RWPE2 (cell line): ENCODE measurements around the gene COG6.
A peak's percentile ranks its signal among the peaks of the same experiment; 100 is the strongest.

Experiments
- ATAC-seq: fragments of 200-7000 bp; cut with Tn5 transposase; 3 replicates; pipeline ENCODE4 v1.9.1; 2021; ENCODE audit warnings: low read depth
- DNase-seq: peaks from one replicate; pipeline ENCODE4 v3.0.0-alpha.2; 2020; ENCODE audit warnings: low spot score
- H3K27ac ChIP-seq: fragments of 450-650 bp; 2 replicates; pipeline ENCODE4 v1.5.1; 2017; ENCODE audit warnings: mild to moderate bottlenecking; ENCODE audit not compliant: poor library complexity, severe bottlenecking
- H3K27me3 ChIP-seq: fragments of 250-450 bp; sonication (Bioruptor Pico); 2 replicates; pipeline ENCODE4 v1.5.1; 2021; ENCODE audit warnings: mild to moderate bottlenecking, moderate library complexity; ENCODE audit not compliant: insufficient read depth, poor library complexity, severe bottlenecking
- H3K36me3 ChIP-seq: fragments of 250-450 bp; sonication (Bioruptor Pico); 2 replicates; pipeline ENCODE4 v1.5.1; 2020; ENCODE audit warnings: low read depth, mild to moderate bottlenecking, moderate library complexity
- H3K4me1 ChIP-seq: fragments of 250-450 bp; sonication (Bioruptor Pico); 2 replicates; pipeline ENCODE4 v1.5.1; 2021; ENCODE audit warnings: mild to moderate bottlenecking, moderate library complexity; ENCODE audit not compliant: insufficient read depth, poor library complexity, severe bottlenecking
- H3K4me3 ChIP-seq: fragments of 250-450 bp; sonication (Bioruptor Pico); 2 replicates; pipeline ENCODE4 v1.5.1; 2021; ENCODE audit warnings: mild to moderate bottlenecking, moderate library complexity; ENCODE audit not compliant: severe bottlenecking
- H3K9me3 ChIP-seq: fragments of 250-450 bp; sonication (Bioruptor Pico); 2 replicates; pipeline ENCODE4 v1.5.1; 2021; ENCODE audit warnings: mild to moderate bottlenecking, moderate library complexity; ENCODE audit not compliant: severe bottlenecking
- CTCF ChIP-seq: fragments of 450-650 bp; IDR thresholded peaks from one replicate; pipeline ENCODE4 v1.5.1; 2017; ENCODE audit warnings: mild to moderate bottlenecking, moderate library complexity; ENCODE audit not compliant: poor library complexity, severe bottlenecking

The COG6 gene

GRCh38 chr13:39770221-39771090, 115.0 kb downstream of the COG6 start:
- no peaks in the 10 kb centered on the region for H3K27me3 ChIP-seq
- TF ChIP-seq CTCF = no peak

GRCh38 chr13:39773833-39774232, 118.4 kb downstream of the COG6 start:
- H3K27me3 ChIP-seq = no peaks in the 10 kb centered on the region
- no peaks in the 10 kb centered on the region for H3K4me1 ChIP-seq
- no peaks in the 10 kb centered on the region for H3K9me3 ChIP-seq
- no peak for TF ChIP-seq CTCF
- DNase-seq = no peak
- no peak overlapping the region for H3K27ac ChIP-seq
- ATAC-seq = no peak
- no peaks in the 10 kb centered on the region for H3K36me3 ChIP-seq
- H3K4me3 ChIP-seq = no peak overlapping the region

More at GRCh38 chr13:39770221-39771090, 115.0 kb downstream of the COG6 start:
- Histone ChIP-seq H3K4me3 (no peak overlapping the region), H3K36me3 (no peaks in the 10 kb centered on the region), H3K4me1 (no peaks in the 10 kb centered on the region), H3K9me3 (no peaks in the 10 kb centered on the region), H3K27ac (no peak overlapping the region)
- DNase-seq = no peak
- no peak for ATAC-seq

- peak overlapping the region; percentile 60 for H3K27ac ChIP-seq
- H3K4me3 ChIP-seq = no peak overlapping the region
- DNase-seq = no peak
Observed at GRCh38 chr13:39776439-39776838, 121.0 kb downstream of the COG6 start.

GRCh38 chr13:39777021-39777420, 121.6 kb downstream of the COG6 start:
- Histone ChIP-seq H3K27ac (peak overlapping the region; percentile 60), H3K4me1 (no peaks in the 10 kb centered on the region)
- no peak for ATAC-seq

More at GRCh38 chr13:39776439-39776838, 121.0 kb downstream of the COG6 start:
- no peaks in the 10 kb centered on the region for H3K36me3 ChIP-seq
- no peaks in the 10 kb centered on the region for H3K27me3 ChIP-seq
- no peaks in the 10 kb centered on the region for H3K4me1 ChIP-seq
- ATAC-seq = peak; percentile 62; the same call in 1 of the 3 replicates
- no peaks in the 10 kb centered on the region for H3K9me3 ChIP-seq
- no peak for TF ChIP-seq CTCF

More at GRCh38 chr13:39777021-39777420, 121.6 kb downstream of the COG6 start:
- no peak for TF ChIP-seq CTCF
- Histone ChIP-seq H3K27me3 (no peaks in the 10 kb centered on the region), H3K4me3 (no peak overlapping the region), H3K36me3 (no peaks in the 10 kb centered on the region), H3K9me3 (no peaks in the 10 kb centered on the region)
- DNase-seq = no peak
